Cardiac muscle cell (in vitro differentiated cells and primary cell): ENCODE data around the gene CCNI. TPM values are rescaled to one million over a fixed set of nuclear protein-coding genes. Genes with fewer than 3 reads are reported as not detected.
A peak's percentile ranks its signal among the peaks of the same experiment; 100 is the strongest.

Source experiments
- DNase-seq, 2 donors: peaks; one replicate each; pipeline versions ENCODE4 v3.0.0 to v3.0.0-alpha.2; 2010 to 2017; ENCODE audit warnings: low read depth in 1 of 2, low spot score in 1 of 2
- H3K27ac ChIP-seq: fragments of 200-600 bp; sonication (generic); 2 replicates; pipeline ENCODE4 v1.5.1; 2016
- H3K27me3 ChIP-seq: fragments of 200-600 bp; sonication (generic); 2 replicates; pipeline ENCODE4 v1.6.0; 2016; ENCODE audit warnings: control low read depth
- H3K36me3 ChIP-seq: fragments of 200-600 bp; sonication (generic); 2 replicates; pipeline ENCODE4 v1.5.1; 2016; ENCODE audit warnings: control low read depth
- H3K4me1 ChIP-seq: fragments of 200-600 bp; sonication (generic); 2 replicates; pipeline ENCODE4 v1.8.1; 2017; ENCODE audit warnings: low read depth, mild to moderate bottlenecking, mixed run types
- H3K4me3 ChIP-seq: fragments of 200-600 bp; sonication (generic); 2 replicates; pipeline ENCODE4 v1.5.1; 2016; ENCODE audit warnings: mild to moderate bottlenecking
- H3K9me3 ChIP-seq: fragments of 200-600 bp; sonication (generic); 2 replicates; pipeline ENCODE4 v1.5.1; 2017; ENCODE audit warnings: low read depth, mild to moderate bottlenecking, control low read depth
- polyA plus RNA-seq: library from polyadenylated mRNA; unstranded; fragments of >200 nt; fragmentation: Nextera tagmentation; extraction: Ambion mirVana; gene quantifications from 2 replicates; pipeline ENCODE4 v1.2.1, GENCODE V29; 2016
- total RNA-seq: library from RNA; depleted of rRNA; stranded (reverse); fragments of >200 nt; gene quantifications from 2 replicates; pipeline ENCODE4 v1.2.3, GENCODE V29; 2016
- TF ChIP-seq, protein P1 (sequence below): IDR thresholded peaks from 2 replicates; pipeline ENCODE4 v1.5.1; 2012; ENCODE audit warnings: low read depth, mild to moderate bottlenecking, low read length

Gene CCNI
- total and polyA plus RNA-seq, 2 experiments from 2014 or later: 129 to 140 TPM

DNA sequence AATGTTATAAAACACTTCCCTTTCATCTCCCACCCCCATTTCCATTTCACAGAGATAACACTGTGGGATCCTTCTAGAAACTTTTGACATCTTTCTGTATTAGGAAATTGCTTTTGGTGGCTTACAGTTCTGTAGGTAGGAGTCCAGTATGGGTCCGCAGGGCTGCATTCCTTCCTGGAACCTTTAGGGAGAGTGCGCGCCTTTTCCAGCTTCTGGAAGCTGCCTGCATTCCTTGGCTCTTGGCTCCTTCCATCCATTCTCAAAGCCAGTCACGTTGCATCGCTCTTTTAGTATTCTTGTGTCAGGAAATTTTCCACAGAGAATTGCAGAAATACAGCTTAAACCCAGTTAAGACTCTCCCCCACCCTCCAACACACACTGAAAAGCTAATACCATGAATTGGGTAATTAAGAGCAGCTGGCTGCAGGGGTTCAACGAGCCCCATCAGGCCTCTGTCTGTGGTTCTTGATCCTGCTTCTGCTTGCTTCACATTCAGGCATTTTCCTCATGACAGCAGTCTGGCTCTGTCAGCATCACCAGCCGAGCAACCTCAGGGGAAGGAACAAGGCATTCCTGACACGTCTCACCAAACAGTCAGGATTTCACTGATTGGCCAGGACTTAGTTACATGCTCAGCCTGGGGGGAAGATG is 77.4 kb downstream of the CCNI start:
- Histone ChIP-seq H3K27ac (no peak overlapping the region), H3K36me3 (no peaks in the 10 kb centered on the region)
- DNase-seq: peak in 1 of 2 donors; percentile 70

DNA sequence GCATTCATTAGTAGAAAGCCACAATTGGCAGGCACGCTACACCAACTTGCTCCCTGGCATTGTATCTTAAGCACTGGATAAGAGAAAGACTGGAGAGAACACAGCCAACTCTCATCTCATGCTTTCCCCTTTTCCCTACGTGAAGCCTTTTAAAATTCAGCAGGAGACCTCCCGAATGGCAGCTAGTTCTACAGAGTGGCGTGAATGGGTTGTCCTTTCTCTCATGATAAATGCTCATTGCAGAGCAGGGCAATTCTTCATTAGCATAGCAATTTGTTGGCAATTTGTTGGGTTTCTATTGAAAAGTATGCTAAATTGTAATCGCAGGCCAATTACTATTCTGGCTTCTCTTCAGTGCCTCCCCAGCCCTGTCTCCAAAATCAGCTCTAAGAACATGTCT is 78.3 kb downstream of the CCNI start:
- no peak overlapping the region for H3K4me3 ChIP-seq
- DNase-seq: no peak
- TF ChIP-seq, protein P1, sequence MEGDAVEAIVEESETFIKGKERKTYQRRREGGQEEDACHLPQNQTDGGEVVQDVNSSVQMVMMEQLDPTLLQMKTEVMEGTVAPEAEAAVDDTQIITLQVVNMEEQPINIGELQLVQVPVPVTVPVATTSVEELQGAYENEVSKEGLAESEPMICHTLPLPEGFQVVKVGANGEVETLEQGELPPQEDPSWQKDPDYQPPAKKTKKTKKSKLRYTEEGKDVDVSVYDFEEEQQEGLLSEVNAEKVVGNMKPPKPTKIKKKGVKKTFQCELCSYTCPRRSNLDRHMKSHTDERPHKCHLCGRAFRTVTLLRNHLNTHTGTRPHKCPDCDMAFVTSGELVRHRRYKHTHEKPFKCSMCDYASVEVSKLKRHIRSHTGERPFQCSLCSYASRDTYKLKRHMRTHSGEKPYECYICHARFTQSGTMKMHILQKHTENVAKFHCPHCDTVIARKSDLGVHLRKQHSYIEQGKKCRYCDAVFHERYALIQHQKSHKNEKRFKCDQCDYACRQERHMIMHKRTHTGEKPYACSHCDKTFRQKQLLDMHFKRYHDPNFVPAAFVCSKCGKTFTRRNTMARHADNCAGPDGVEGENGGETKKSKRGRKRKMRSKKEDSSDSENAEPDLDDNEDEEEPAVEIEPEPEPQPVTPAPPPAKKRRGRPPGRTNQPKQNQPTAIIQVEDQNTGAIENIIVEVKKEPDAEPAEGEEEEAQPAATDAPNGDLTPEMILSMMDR: no peak
- no peak overlapping the region for H3K27ac ChIP-seq
- H3K9me3 ChIP-seq: no peaks in the 10 kb centered on the region
- H3K36me3 ChIP-seq: no peaks in the 10 kb centered on the region
- peaks cover 25% of the 10 kb centered on the region for H3K4me1 ChIP-seq
- H3K27me3 ChIP-seq: no peaks in the 10 kb centered on the region

More for the DNA sequence above, 77.4 kb downstream of the CCNI start:
- Histone ChIP-seq H3K9me3 (no peaks in the 10 kb centered on the region), H3K27me3 (no peaks in the 10 kb centered on the region), H3K4me3 (no peak overlapping the region), H3K4me1 (peaks cover 31% of the 10 kb centered on the region)
- TF ChIP-seq, protein P1: no peak

Other genes starting within 250 kb of the CCNI start
- gene SOWAHB, start 177.8 kb downstream of the CCNI start, total RNA-seq: 0.27 and 0.28 TPM in 2 replicates
- gene SOWAHB, start 177.8 kb downstream of the CCNI start, polyA plus RNA-seq: 0.34 TPM in 1 of 2 replicates, not detected in the other
- 34.5 and 84.6 TPM in 2 replicates for gene SEPTIN11, start 126.2 kb downstream of the CCNI start, total RNA-seq
- gene SEPTIN11, start 126.2 kb downstream of the CCNI start, polyA plus RNA-seq: 41.3 and 56.6 TPM in 2 replicates
- gene CCNG2, start 81.2 kb upstream of the CCNI start, total RNA-seq: 14.7 and 18.3 TPM in 2 replicates
- gene CCNG2, start 81.2 kb upstream of the CCNI start, polyA plus RNA-seq: 15.0 and 20.1 TPM in 2 replicates